Mucosa of rectum (tissue), 2 donors: ENCODE data around the gene CTNND1.

Experiments used
- H3K27ac ChIP-seq, 2 donors: one replicate each; pipeline ENCODE4 v1.7.0; 2013; ENCODE audit warnings: inconsistent platforms in 2 of 2, low read depth in 2 of 2, low read length in 2 of 2
- H3K27me3 ChIP-seq, 2 donors: one replicate each; pipeline ENCODE4 v1.7.0; 2013; ENCODE audit warnings: low read length in 2 of 2; ENCODE audit not compliant: control insufficient read depth in 2 of 2, insufficient read depth in 2 of 2
- H3K36me3 ChIP-seq, 2 donors: one replicate each; pipeline ENCODE4 v1.7.0; 2013; ENCODE audit warnings: low read length in 2 of 2; ENCODE audit not compliant: control insufficient read depth in 2 of 2, insufficient read depth in 2 of 2
- H3K4me1 ChIP-seq, 2 donors: one replicate each; pipeline ENCODE4 v1.7.0; 2013; ENCODE audit warnings: low read length in 2 of 2, mild to moderate bottlenecking in 1 of 2; ENCODE audit not compliant: control insufficient read depth in 2 of 2, insufficient read depth in 2 of 2
- H3K4me3 ChIP-seq, 2 donors: one replicate each; pipeline ENCODE4 v1.7.0; 2013; ENCODE audit warnings: low read length in 2 of 2
- H3K9ac ChIP-seq, 2 donors: one replicate each; pipeline ENCODE4 v1.7.0; 2013; ENCODE audit warnings: low read length in 2 of 2, low read depth in 1 of 2, mild to moderate bottlenecking in 1 of 2
- H3K9me3 ChIP-seq, 2 donors: one replicate each; pipeline ENCODE4 v1.7.0; 2013; ENCODE audit warnings: low read length in 2 of 2; ENCODE audit not compliant: control insufficient read depth in 2 of 2
- donor health status: healthy.
- donor health status: Normal muscosa, but diverticular disease.

CTNND1 gene

GRCh38 chr11:57802411-57802810, 40.8 kb downstream of the CTNND1 start:
- H3K9ac ChIP-seq: no peak overlapping the region
- H3K9me3 ChIP-seq: no peaks in the 10 kb centered on the region
- no peaks in the 10 kb centered on the region for H3K27me3 ChIP-seq
- H3K36me3 ChIP-seq: peaks cover 57 to 60% of the 10 kb centered on the region in 2 donors
- H3K27ac ChIP-seq: no peak overlapping the region
- H3K4me1 ChIP-seq: peaks cover 20 to 26% of the 10 kb centered on the region in 2 donors
- H3K4me3 ChIP-seq: no peak overlapping the region

DNA sequence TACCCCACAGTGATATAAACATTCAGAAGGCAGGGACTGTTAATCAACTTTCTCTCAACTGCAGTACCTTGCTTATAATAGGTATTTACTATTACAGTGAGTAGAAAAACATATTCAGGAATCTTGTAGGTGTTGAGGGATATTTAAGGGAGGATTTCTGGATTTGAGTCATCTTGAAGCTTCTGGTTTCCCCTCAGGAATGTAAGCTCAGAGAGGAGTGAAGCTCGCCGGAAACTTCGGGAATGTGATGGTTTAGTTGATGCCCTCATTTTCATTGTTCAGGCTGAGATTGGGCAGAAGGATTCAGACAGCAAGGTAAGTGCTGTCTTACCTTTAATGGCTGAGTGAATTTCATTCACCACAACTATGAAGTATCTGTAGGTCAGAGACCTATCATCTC, 42.9 kb downstream of the CTNND1 start:
- Histone ChIP-seq H3K27me3 (no peaks in the 10 kb centered on the region), H3K4me1 (peaks cover 6 to 13% of the 10 kb centered on the region in 2 donors), H3K9me3 (no peaks in the 10 kb centered on the region), H3K36me3 (peaks cover 72 to 73% of the 10 kb centered on the region in 2 donors), H3K4me3 (no peak overlapping the region), H3K27ac (no peak overlapping the region), H3K9ac (no peak overlapping the region)

- H3K4me1 ChIP-seq: peaks cover 2% of the 10 kb centered on the region in 2 donors
- peaks cover 84 to 85% of the 10 kb centered on the region in 2 donors for H3K36me3 ChIP-seq
- H3K4me3 ChIP-seq: no peak overlapping the region
- no peak overlapping the region for H3K9ac ChIP-seq
- no peaks in the 10 kb centered on the region for H3K9me3 ChIP-seq
- no peaks in the 10 kb centered on the region for H3K27me3 ChIP-seq
- H3K27ac ChIP-seq: no peak overlapping the region
These were observed 44.2 kb downstream of the CTNND1 start for GRCh38 chr11:57805780-57806179.

- Histone ChIP-seq H3K9me3 (no peaks in the 10 kb centered on the region), H3K4me3 (no peak overlapping the region), H3K9ac (no peak overlapping the region), H3K27me3 (no peaks in the 10 kb centered on the region), H3K4me1 (no peaks in the 10 kb centered on the region), H3K36me3 (peaks cover 89 to 92% of the 10 kb centered on the region in 2 donors), H3K27ac (no peak overlapping the region)
These were observed 51.0 kb downstream of the CTNND1 start for GRCh38 chr11:57812634-57813033.

DNA sequence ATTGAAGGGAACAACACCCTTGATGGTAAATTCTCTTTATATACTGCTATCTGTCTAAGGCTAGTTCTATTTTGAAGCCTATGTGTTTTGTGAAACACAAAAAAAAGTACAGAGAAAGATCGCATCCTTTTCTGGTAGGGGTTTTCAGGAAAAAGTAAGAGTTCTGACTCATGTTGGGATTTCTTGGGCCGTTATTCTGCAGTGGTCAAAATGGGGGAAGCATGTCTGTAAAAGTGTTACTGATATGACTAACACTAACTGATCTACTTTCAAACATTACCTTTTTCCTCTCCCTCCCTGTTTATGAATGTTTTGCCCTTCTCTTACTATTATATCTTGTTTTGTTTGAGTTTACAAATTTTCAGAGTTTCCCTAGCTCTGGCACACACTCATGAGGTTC, 53.9 kb downstream of the CTNND1 start:
- H3K36me3 ChIP-seq: peaks cover 64 to 78% of the 10 kb centered on the region in 2 donors
- no peaks in the 10 kb centered on the region for H3K4me1 ChIP-seq
- no peak overlapping the region for H3K4me3 ChIP-seq
- no peaks in the 10 kb centered on the region for H3K9me3 ChIP-seq
- no peaks in the 10 kb centered on the region for H3K27me3 ChIP-seq
- no peak overlapping the region for H3K27ac ChIP-seq
- H3K9ac ChIP-seq: no peak overlapping the region

GRCh38 chr11:57815877-57816276, 54.3 kb downstream of the CTNND1 start:
- Histone ChIP-seq H3K27ac (no peak overlapping the region), H3K36me3 (peaks cover 60 to 75% of the 10 kb centered on the region in 2 donors), H3K4me3 (no peak overlapping the region), H3K4me1 (no peaks in the 10 kb centered on the region), H3K27me3 (no peaks in the 10 kb centered on the region), H3K9me3 (no peaks in the 10 kb centered on the region), H3K9ac (no peak overlapping the region)

- Histone ChIP-seq H3K27ac (no peak overlapping the region), H3K27me3 (no peaks in the 10 kb centered on the region), H3K9ac (no peak overlapping the region), H3K9me3 (no peaks in the 10 kb centered on the region), H3K36me3 (peaks cover 37 to 52% of the 10 kb centered on the region in 2 donors), H3K4me3 (no peak overlapping the region), H3K4me1 (no peaks in the 10 kb centered on the region)
These were observed 57.2 kb downstream of the CTNND1 start for GRCh38 chr11:57818812-57819211.

GRCh38 chr11:57819252-57819979, 57.8 kb downstream of the CTNND1 start:
- Histone ChIP-seq H3K36me3 (peaks cover 32 to 46% of the 10 kb centered on the region in 2 donors), H3K27ac (no peak overlapping the region), H3K4me3 (no peak overlapping the region)

GRCh38 chr11:57823859-57824258, 62.3 kb downstream of the CTNND1 start:
- Histone ChIP-seq H3K9ac (no peak overlapping the region), H3K4me1 (no peaks in the 10 kb centered on the region), H3K36me3 (peaks cover 0 to 5% of the 10 kb centered on the region in 2 donors), H3K27me3 (no peaks in the 10 kb centered on the region), H3K9me3 (no peaks in the 10 kb centered on the region), H3K4me3 (no peak overlapping the region), H3K27ac (no peak overlapping the region)

More at GRCh38 chr11:57819252-57819979, 57.8 kb downstream of the CTNND1 start:
- Histone ChIP-seq H3K9ac (no peak overlapping the region), H3K27me3 (no peaks in the 10 kb centered on the region), H3K4me1 (no peaks in the 10 kb centered on the region), H3K9me3 (no peaks in the 10 kb centered on the region)

- no peaks in the 10 kb centered on the region for H3K36me3 ChIP-seq
- peaks cover 0 to 3% of the 10 kb centered on the region in 2 donors for H3K27me3 ChIP-seq
- H3K4me1 ChIP-seq: no peaks in the 10 kb centered on the region
- H3K4me3 ChIP-seq: no peak overlapping the region
- no peak overlapping the region for H3K27ac ChIP-seq
- no peaks in the 10 kb centered on the region for H3K9me3 ChIP-seq
- H3K9ac ChIP-seq: no peak overlapping the region
These were observed 73.2 kb downstream of the CTNND1 start for GRCh38 chr11:57834852-57835251.
